AG10803 (cell line): ENCODE measurements around the gene ZNF615.
A peak's percentile ranks its signal among the peaks of the same experiment; 100 is the strongest.
"Not testable (repeated sequence)": the region's sequence is repeated elsewhere in the genome, so short reads cannot be mapped to it uniquely, and the experiment has no call there.

Experiments
- DNase-seq: peaks from one replicate; pipeline ENCODE4 v3.0.0; 2010; ENCODE audit warnings: low read depth
- H3K4me3 ChIP-seq: 2 replicates; pipeline ENCODE4 v1.5.1; 2011; ENCODE audit warnings: mild to moderate bottlenecking, low read length, control low read depth
- CTCF ChIP-seq: conservative IDR thresholded peaks from 2 replicates; pipeline ENCODE4 v1.5.1; 2011; ENCODE audit warnings: mild to moderate bottlenecking, low read length, control low read depth, inconsistent platforms

Gene ZNF615

GRCh38 chr19:51977346-51977745 is 30.7 kb downstream of the ZNF615 start:
- H3K4me3 ChIP-seq = no peak overlapping the region
- DNase-seq = no peak
- TF ChIP-seq CTCF = no peak

GRCh38 chr19:51976852-51977251 is 31.2 kb downstream of the ZNF615 start:
- DNase-seq = no peak
- TF ChIP-seq CTCF = no peak
- H3K4me3 ChIP-seq = no peak overlapping the region

- not testable (repeated sequence) for H3K4me3 ChIP-seq, DNase-seq
These were observed 32.2 kb downstream of the ZNF615 start for GRCh38 chr19:51975787-51976186.

GRCh38 chr19:51971624-51972023 is 36.4 kb downstream of the ZNF615 start:
- TF ChIP-seq CTCF = no peak
- peak; percentile 5 for DNase-seq
- H3K4me3 ChIP-seq = no peak overlapping the region

- no peak for TF ChIP-seq CTCF
- H3K4me3 ChIP-seq = no peak overlapping the region
- no peak for DNase-seq
These were observed 37.3 kb downstream of the ZNF615 start for GRCh38 chr19:51970718-51971117.

GRCh38 chr19:51965583-51965982 is 42.4 kb downstream of the ZNF615 start:
- no peak for DNase-seq
- TF ChIP-seq CTCF = no peak
- H3K4me3 ChIP-seq = no peak overlapping the region

GRCh38 chr19:51960621-51961233 is 47.3 kb downstream of the ZNF615 start:
- DNase-seq, H3K4me3 ChIP-seq: not testable (repeated sequence)

GRCh38 chr19:51959791-51960190 is 48.2 kb downstream of the ZNF615 start:
- no peak overlapping the region for H3K4me3 ChIP-seq
- no peak for TF ChIP-seq CTCF
- DNase-seq = no peak

- not testable (repeated sequence) for DNase-seq, H3K4me3 ChIP-seq
These were observed 50.2 kb downstream of the ZNF615 start for GRCh38 chr19:51957846-51958245.
